AG09319 (cell line): ENCODE measurements around the gene MAN2A2.

Source experiments
- DNase-seq: peaks from one replicate; pipeline ENCODE4 v3.0.0-alpha.2; 2010; ENCODE audit warnings: low read depth; ENCODE audit errors: extremely low read depth
- CTCF ChIP-seq: IDR thresholded peaks from 2 replicates; pipeline ENCODE4 v1.5.1; 2011; ENCODE audit warnings: low read depth, mild to moderate bottlenecking, inconsistent platforms, low read length, moderate library complexity

MAN2A2 gene

GRCh38 chr15:90959028-90959595, 56.0 kb downstream of the MAN2A2 start:
- no peak for TF ChIP-seq CTCF
- DNase-seq, result no peak

GRCh38 chr15:90959894-90960293, 56.8 kb downstream of the MAN2A2 start:
- DNase-seq, result no peak
- TF ChIP-seq CTCF, result no peak

GRCh38 chr15:90960298-90961091, 57.4 kb downstream of the MAN2A2 start:
- no peak for TF ChIP-seq CTCF
- no peak for DNase-seq

- TF ChIP-seq CTCF, result no peak
Observed at GRCh38 chr15:90962021-90962420, 58.9 kb downstream of the MAN2A2 start.

GRCh38 chr15:90966262-90966661, 63.2 kb downstream of the MAN2A2 start:
- no peak for DNase-seq

More at GRCh38 chr15:90962021-90962420, 58.9 kb downstream of the MAN2A2 start:
- DNase-seq, result no peak

GRCh38 chr15:90967206-90967605, 64.1 kb downstream of the MAN2A2 start:
- no peak for TF ChIP-seq CTCF
- no peak for DNase-seq

More at GRCh38 chr15:90966262-90966661, 63.2 kb downstream of the MAN2A2 start:
- TF ChIP-seq CTCF, result no peak

GRCh38 chr15:90968434-90968833, 65.3 kb downstream of the MAN2A2 start:
- no peak for DNase-seq
- TF ChIP-seq CTCF, result no peak
